PC-9 (cell line): ENCODE results near the gene PPM1E. TPM values are rescaled to one million over a fixed set of nuclear protein-coding genes. Genes with fewer than 3 reads are reported as not detected.

Source experiments
- BruUV-seq: library from RNA; stranded (reverse); fragments of 400-500 nt; replicated peaks from 2 replicates; lab custom pipeline; 2021; lab: Mats Ljungman, UMichigan
- CTCF ChIA-PET: fragments of 300-600 bp; sonication (Branson Sonifier 250); formaldehyde crosslinking; loops from one replicate; lab custom pipeline; 2022; ENCODE audit warnings: antibody characterized with exemption; lab: Charles Lee
- POLR2A ChIA-PET: fragments of 300-600 bp; sonication (Branson Sonifier 250); formaldehyde crosslinking; loops from one replicate; lab custom pipeline; 2022; ENCODE audit warnings: antibody characterized with exemption; ENCODE audit not compliant: unreplicated experiment; lab: Charles Lee
- DNase-seq, 2 experiments: peaks; one replicate each; pipeline versions ENCODE4 v3.0.0 to v3.0.0-alpha.2; 2015 to 2022; ENCODE audit warnings: mixed read lengths in 1 of 2
- H2AFZ ChIP-seq: fragments of 200-600 bp; sonication (generic); 2 replicates; pipeline ENCODE4 v1.8.1; 2017; ENCODE audit warnings: antibody characterized with exemption
- H3F3A ChIP-seq: fragments of 200-600 bp; sonication (generic); 2 replicates; pipeline ENCODE4 v1.8.1; 2017; ENCODE audit warnings: antibody characterized with exemption, mild to moderate bottlenecking, low read depth; ENCODE audit not compliant: insufficient read depth
- H3K27ac ChIP-seq: fragments of 200-600 bp; sonication (generic); 2 replicates; pipeline ENCODE4 v1.6.1; 2016; ENCODE audit warnings: mixed run types
- H3K27me3 ChIP-seq: fragments of 200-600 bp; sonication (generic); 2 replicates; pipeline ENCODE4 v1.6.1; 2016; ENCODE audit warnings: low read depth, mixed run types; ENCODE audit not compliant: insufficient read depth
- H3K36me3 ChIP-seq: fragments of 200-600 bp; sonication (generic); 2 replicates; pipeline ENCODE4 v1.6.1; 2016; ENCODE audit warnings: low read depth, mixed run types
- H3K4me1 ChIP-seq: fragments of 200-600 bp; sonication (generic); replicated peaks from 2 replicates; pipeline ENCODE4 v1.6.1; 2016; ENCODE audit warnings: mixed run types; ENCODE audit not compliant: insufficient read depth
- H3K4me2 ChIP-seq: fragments of 200-600 bp; sonication (generic); 2 replicates; pipeline ENCODE4 v1.6.1; 2017; ENCODE audit warnings: mixed run types
- H3K4me3 ChIP-seq: fragments of 200-600 bp; sonication (generic); 2 replicates; pipeline ENCODE4 v1.6.1; 2016; ENCODE audit warnings: mixed run types
- H3K79me2 ChIP-seq: fragments of 200-600 bp; sonication (generic); 2 replicates; pipeline ENCODE4 v1.6.1; 2017; ENCODE audit warnings: low read depth, mixed run types
- H3K9me2 ChIP-seq: fragments of 200-600 bp; sonication (generic); 2 replicates; pipeline ENCODE4 v1.8.1; 2017; ENCODE audit warnings: mild to moderate bottlenecking; ENCODE audit not compliant: insufficient read depth
- H3K9me3 ChIP-seq: fragments of 200-600 bp; sonication (generic); 2 replicates; pipeline ENCODE4 v1.8.1; 2016; ENCODE audit warnings: low read depth; ENCODE audit not compliant: insufficient read depth
- H4K20me1 ChIP-seq: fragments of 200-600 bp; sonication (generic); 2 replicates; pipeline ENCODE4 v1.8.1; 2017; ENCODE audit not compliant: insufficient read depth
- EZH2 ChIP-seq: fragments of 200-600 bp; sonication (generic); IDR thresholded peaks from 2 replicates; pipeline ENCODE4 v1.8.0; 2017; ENCODE audit warnings: antibody characterized with exemption, low read depth
- intact Hi-C: fragments of 100-400 bp; cut with micrococcal nuclease; formaldehyde crosslinking; loops from one replicate; pipeline ENCODE4 v1.10.0; 2022; ENCODE audit not compliant: unreplicated experiment
- total RNA-seq: library from RNA; stranded (reverse); gene quantifications from 2 replicates; pipeline ENCODE4 v1.2.3, GENCODE V29; 2021
- TF ChIP-seq, protein P1 (sequence below): fragments of 200-600 bp; sonication (generic); conservative IDR thresholded peaks from 2 replicates; pipeline ENCODE4 v1.6.1; 2017; ENCODE audit warnings: mixed run types, antibody characterized with exemption, mild to moderate bottlenecking, moderate library complexity

PPM1E gene
- total RNA-seq, 1 experiment from 2014 or later = 0.04 TPM

DNA sequence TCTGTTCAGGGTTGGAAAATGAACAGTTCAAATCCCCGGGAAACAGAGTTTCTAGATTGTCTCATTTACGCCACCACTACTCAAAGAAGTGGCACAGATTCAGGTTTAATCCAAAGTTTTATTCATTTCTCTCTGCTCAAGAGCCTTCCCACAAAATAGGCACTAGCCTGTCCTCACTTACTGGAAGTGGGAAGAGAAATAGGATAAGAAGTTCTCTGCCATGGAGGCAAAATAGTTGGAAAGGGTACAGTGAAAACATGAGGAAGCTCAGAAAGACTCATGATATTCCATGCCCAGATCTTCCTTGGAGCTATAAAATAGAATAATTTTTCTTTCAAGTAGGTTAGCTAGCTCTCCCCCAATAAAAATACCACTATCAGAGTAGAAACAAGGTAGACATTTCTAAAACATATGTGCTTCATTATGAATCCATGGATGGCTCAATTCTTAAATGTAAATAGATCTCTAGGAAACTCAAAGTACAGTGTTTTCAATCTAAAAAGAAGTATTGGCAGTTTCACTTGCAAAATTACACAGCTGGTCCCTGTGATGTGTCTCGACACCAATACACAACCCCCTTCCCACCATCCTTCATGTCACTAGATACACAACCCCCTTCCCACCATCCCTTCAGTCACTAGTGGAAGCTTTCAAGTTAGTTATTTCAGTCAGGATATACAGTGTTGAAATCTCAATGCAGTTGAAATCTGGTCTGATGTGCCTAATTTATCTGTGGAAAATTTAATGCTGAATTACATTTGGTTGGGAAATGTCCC, 225.2 kb downstream of the PPM1E start:
- Histone ChIP-seq H3K9me2 (no peaks in the 10 kb centered on the region), H4K20me1 (no peaks in the 10 kb centered on the region), H3K27me3 (no peaks in the 10 kb centered on the region), H3K4me2 (no peak overlapping the region), H3K4me3 (no peak overlapping the region), H3K9me3 (no peaks in the 10 kb centered on the region), H2AFZ (no peak overlapping the region), H3K4me1 (no peaks in the 10 kb centered on the region), H3K79me2 (no peaks in the 10 kb centered on the region), H3K36me3 (no peaks in the 10 kb centered on the region), H3F3A (no peaks in the 10 kb centered on the region; the same call in 1 of the 2 replicates), H3K27ac (no peak overlapping the region)
- intact Hi-C loops = no loop called here
- ChIA-PET CTCF (no interaction called here), POLR2A (no interaction called here)
- BruUV-seq = no TSS peak
- DNase-seq = no peak
- no peak for TF ChIP-seq EZH2
- TF ChIP-seq, protein P1, sequence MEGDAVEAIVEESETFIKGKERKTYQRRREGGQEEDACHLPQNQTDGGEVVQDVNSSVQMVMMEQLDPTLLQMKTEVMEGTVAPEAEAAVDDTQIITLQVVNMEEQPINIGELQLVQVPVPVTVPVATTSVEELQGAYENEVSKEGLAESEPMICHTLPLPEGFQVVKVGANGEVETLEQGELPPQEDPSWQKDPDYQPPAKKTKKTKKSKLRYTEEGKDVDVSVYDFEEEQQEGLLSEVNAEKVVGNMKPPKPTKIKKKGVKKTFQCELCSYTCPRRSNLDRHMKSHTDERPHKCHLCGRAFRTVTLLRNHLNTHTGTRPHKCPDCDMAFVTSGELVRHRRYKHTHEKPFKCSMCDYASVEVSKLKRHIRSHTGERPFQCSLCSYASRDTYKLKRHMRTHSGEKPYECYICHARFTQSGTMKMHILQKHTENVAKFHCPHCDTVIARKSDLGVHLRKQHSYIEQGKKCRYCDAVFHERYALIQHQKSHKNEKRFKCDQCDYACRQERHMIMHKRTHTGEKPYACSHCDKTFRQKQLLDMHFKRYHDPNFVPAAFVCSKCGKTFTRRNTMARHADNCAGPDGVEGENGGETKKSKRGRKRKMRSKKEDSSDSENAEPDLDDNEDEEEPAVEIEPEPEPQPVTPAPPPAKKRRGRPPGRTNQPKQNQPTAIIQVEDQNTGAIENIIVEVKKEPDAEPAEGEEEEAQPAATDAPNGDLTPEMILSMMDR = no peak

DNA sequence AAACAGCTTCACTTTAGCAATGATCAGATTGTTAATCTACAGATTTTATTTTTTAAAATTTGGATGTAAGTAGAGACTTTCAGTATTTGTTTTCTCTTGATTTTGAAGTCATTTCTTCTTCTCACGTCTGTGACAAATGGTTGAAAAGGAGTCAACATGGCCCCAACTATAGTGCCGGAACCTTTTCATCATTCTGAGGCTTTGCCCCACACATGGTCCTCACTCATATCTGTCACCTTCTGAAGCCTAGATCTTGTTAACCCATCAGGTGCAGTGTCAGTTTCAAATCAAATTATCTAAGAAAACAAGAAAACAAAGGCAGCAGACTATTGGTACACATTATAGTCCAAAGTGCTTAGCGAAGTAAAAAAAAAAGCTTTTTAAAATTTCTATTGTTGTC, 227.0 kb downstream of the PPM1E start:
- Histone ChIP-seq H3K27ac (no peak overlapping the region), H3K4me3 (no peak overlapping the region), H3K4me1 (no peaks in the 10 kb centered on the region), H3K79me2 (no peaks in the 10 kb centered on the region), H3K27me3 (no peaks in the 10 kb centered on the region), H3K4me2 (no peak overlapping the region), H4K20me1 (no peaks in the 10 kb centered on the region), H3K9me3 (no peaks in the 10 kb centered on the region), H2AFZ (no peak overlapping the region), H3K36me3 (no peaks in the 10 kb centered on the region), H3K9me2 (no peaks in the 10 kb centered on the region), H3F3A (no peaks in the 10 kb centered on the region; the same call in 1 of the 2 replicates)
- no peak for TF ChIP-seq EZH2
- TF ChIP-seq, protein P1 = no peak
- DNase-seq = no peak
- intact Hi-C loops = no loop called here
- BruUV-seq = no TSS peak
- POLR2A ChIA-PET = interaction anchor here (0.6 kb wide), 1 partner anchor 240 kb away, joined by 4 read pairs; no protein-coding TSS in a partner anchor
- CTCF ChIA-PET = no interaction called here

DNA sequence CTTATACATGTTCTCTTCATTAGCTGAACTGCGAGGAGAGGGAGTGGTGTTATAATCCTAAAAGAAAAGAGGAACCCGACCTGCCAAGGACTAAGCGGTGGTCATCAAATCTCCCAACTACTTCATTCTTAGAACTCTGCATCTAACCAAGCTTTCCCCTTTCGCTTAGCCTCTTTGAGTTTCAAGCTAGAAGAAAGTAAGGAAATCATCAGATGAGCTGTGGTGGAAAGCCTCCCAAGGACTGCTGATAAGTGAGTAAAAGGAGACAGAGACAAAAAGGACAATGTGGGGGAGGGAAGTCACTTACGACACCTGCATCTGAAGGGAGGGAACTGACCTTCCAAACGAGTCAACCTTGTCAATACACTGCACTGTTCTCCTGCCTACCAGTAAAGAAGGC, 229.7 kb downstream of the PPM1E start:
- no TSS peak for BruUV-seq
- Histone ChIP-seq H3K4me3 (no peak overlapping the region), H3K79me2 (no peaks in the 10 kb centered on the region), H3K36me3 (no peaks in the 10 kb centered on the region), H3F3A (no peaks in the 10 kb centered on the region; the same call in 1 of the 2 replicates), H3K27me3 (no peaks in the 10 kb centered on the region), H3K4me2 (no peak overlapping the region), H3K9me2 (no peaks in the 10 kb centered on the region), H2AFZ (no peak overlapping the region), H3K4me1 (no peaks in the 10 kb centered on the region), H3K9me3 (no peaks in the 10 kb centered on the region), H4K20me1 (no peaks in the 10 kb centered on the region), H3K27ac (no peak overlapping the region)
- no peak for DNase-seq
- intact Hi-C loops = no loop called here
- ChIA-PET POLR2A (no interaction called here), CTCF (no interaction called here)
- TF ChIP-seq, protein P1 = no peak
- TF ChIP-seq EZH2 = no peak
